HEK293 (cell line): ENCODE results near the gene MARCHF5.

Source experiments
- CTCF ChIA-PET: fragments of 350-600 bp; formaldehyde crosslinking; extraction: SDS; loops from one replicate; lab custom pipeline; 2021; ENCODE audit warnings: antibody characterized with exemption; lab: Yijun Ruan, JAX
- POLR2A ChIA-PET: fragments of 300-600 bp; formaldehyde crosslinking; extraction: SDS; loops from one replicate; lab custom pipeline; 2020; ENCODE audit warnings: antibody characterized with exemption, inconsistent platforms; lab: Yijun Ruan, JAX
- H3K27ac ChIP-seq: fragments of 200-500 bp; sonication (Bioruptor generic); 2 replicates; pipeline ENCODE4 v1.5.1; 2014; ENCODE audit warnings: low read depth, low read length, control low read depth, inconsistent platforms; ENCODE audit errors: extremely low read depth
- H3K36me3 ChIP-seq, 2 experiments: fragments of 200-500 bp in 1 of 2; sonication (Bioruptor generic) in 1 of 2; 1 replicate in 1 of 2; 2 replicates in 1 of 2; pipeline ENCODE4 v1.5.1; 2014 to 2017; ENCODE audit warnings: inconsistent platforms in 2 of 2, low read length in 2 of 2; ENCODE audit not compliant: control insufficient read depth in 2 of 2, insufficient read depth in 1 of 2
- H3K4me1 ChIP-seq: fragments of 200-500 bp; sonication (Bioruptor generic); 2 replicates; pipeline ENCODE4 v1.5.1; 2014; ENCODE audit warnings: mild to moderate bottlenecking, low read length, inconsistent platforms; ENCODE audit not compliant: control insufficient read depth, insufficient read depth
- H3K4me3 ChIP-seq: 2 replicates; pipeline ENCODE4 v1.5.1; 2011; ENCODE audit warnings: low read depth, mild to moderate bottlenecking, control low read depth, low read length, moderate library complexity
- H3K9me3 ChIP-seq: fragments of 200-500 bp; sonication (Bioruptor generic); 2 replicates; pipeline ENCODE4 v1.5.1; 2014; ENCODE audit warnings: low read depth, low read length, inconsistent platforms; ENCODE audit not compliant: control insufficient read depth, insufficient read depth
- IKZF3 ChIP-seq: fragments of 450-650 bp; IDR thresholded peaks from 2 replicates; pipeline ENCODE4 v1.5.0; 2018; ENCODE audit warnings: missing biosample characterization, mild to moderate bottlenecking, missing genetic modification characterization, moderate library complexity
- INSM2 ChIP-seq: fragments of 450-650 bp; formaldehyde crosslinking; IDR thresholded peaks from 2 replicates; pipeline ENCODE4 v1.5.1; 2016; ENCODE audit warnings: missing biosample characterization, missing genetic modification characterization
- KLF1 ChIP-seq: fragments of 450-650 bp; formaldehyde crosslinking; IDR thresholded peaks from 2 replicates; pipeline ENCODE4 v1.5.1; 2016; ENCODE audit warnings: missing biosample characterization, missing genetic modification characterization
- PRDM6 ChIP-seq: fragments of 450-650 bp; formaldehyde crosslinking; IDR thresholded peaks from 2 replicates; pipeline ENCODE4 v1.5.1; 2017; ENCODE audit warnings: missing biosample characterization, missing genetic modification characterization
- ZNF138 ChIP-seq: fragments of 450-650 bp; formaldehyde crosslinking; IDR thresholded peaks from 2 replicates; pipeline ENCODE4 v1.5.1; 2016; ENCODE audit warnings: missing biosample characterization, missing genetic modification characterization, borderline replicate concordance
- ZNF223 ChIP-seq: fragments of 450-650 bp; formaldehyde crosslinking; IDR thresholded peaks from 2 replicates; pipeline ENCODE4 v1.5.1; 2016; ENCODE audit warnings: missing biosample characterization, missing genetic modification characterization
- ZNF266 ChIP-seq: fragments of 450-650 bp; formaldehyde crosslinking; IDR thresholded peaks from 2 replicates; pipeline ENCODE4 v1.5.1; 2016; ENCODE audit warnings: missing biosample characterization, missing genetic modification characterization, low read depth
- ZNF280C ChIP-seq: fragments of 450-650 bp; formaldehyde crosslinking; IDR thresholded peaks from 2 replicates; pipeline ENCODE4 v1.5.1; 2016; ENCODE audit warnings: missing biosample characterization, missing genetic modification characterization
- ZNF362 ChIP-seq: fragments of 450-650 bp; formaldehyde crosslinking; IDR thresholded peaks from 2 replicates; pipeline ENCODE4 v1.5.1; 2016; ENCODE audit warnings: missing biosample characterization, missing genetic modification characterization
- ZNF404 ChIP-seq: fragments of 450-650 bp; formaldehyde crosslinking; IDR thresholded peaks from 2 replicates; pipeline ENCODE4 v1.5.1; 2017; ENCODE audit warnings: missing biosample characterization, missing genetic modification characterization
- ZNF510 ChIP-seq: fragments of 450-650 bp; formaldehyde crosslinking; IDR thresholded peaks from 2 replicates; pipeline ENCODE4 v1.5.1; 2018; ENCODE audit warnings: mild to moderate bottlenecking, missing genetic modification characterization, missing biosample characterization; ENCODE audit not compliant: insufficient replicate concordance
- ZNF600 ChIP-seq: fragments of 450-650 bp; formaldehyde crosslinking; IDR thresholded peaks from 2 replicates; pipeline ENCODE4 v1.5.1; 2016; ENCODE audit warnings: missing biosample characterization, missing genetic modification characterization
- ZNF792 ChIP-seq: fragments of 450-650 bp; formaldehyde crosslinking; IDR thresholded peaks from 2 replicates; pipeline ENCODE4 v1.5.1; 2016; ENCODE audit warnings: missing biosample characterization, missing genetic modification characterization
- ZSCAN4 ChIP-seq: fragments of 450-650 bp; formaldehyde crosslinking; IDR thresholded peaks from 2 replicates; pipeline ENCODE4 v1.5.1; 2017; ENCODE audit warnings: missing biosample characterization, missing genetic modification characterization

MARCHF5 gene

GRCh38 chr10:92304061-92304460 lies 13.1 kb downstream of the MARCHF5 start:
- H3K36me3 ChIP-seq = peaks cover 17% of the 10 kb centered on the region in 2 experiments
- peaks cover 2% of the 10 kb centered on the region; the same call in 1 of the 2 replicates for H3K4me1 ChIP-seq
- CTCF ChIA-PET = interaction anchor here (0.6 to 0.8 kb wide), 2 partner anchors 47 to 216 kb away, joined by 3 to 4 read pairs; no protein-coding TSS in a partner anchor
- H3K9me3 ChIP-seq = no peaks in the 10 kb centered on the region
- H3K4me3 ChIP-seq = no peak overlapping the region
- H3K27ac ChIP-seq = no peak overlapping the region
- TF ChIP-seq PRDM6 (peak; percentile 69), IKZF3 (tag by site-specific recombination) (0 out of 2 replicates have a peak, but pooled peaks have one; percentile 24), ZNF792 (tag by site-specific recombination) (no peak), INSM2 (tag by site-specific recombination) (no peak), ZSCAN4 (no peak), KLF1 (tag by site-specific recombination) (no peak), ZNF280C (no peak), ZNF600 (tag by site-specific recombination) (0 out of 2 replicates have a peak, but pooled peaks have one; percentile 26), ZNF266 (no peak)
- POLR2A ChIA-PET = interaction anchor here (1.4 kb wide), 1 partner anchor 14 kb away, joined by 8 read pairs; the partner anchor contains the start of genes CPEB3 and MARCHF5

- no peak overlapping the region for H3K4me3 ChIP-seq
- peaks cover 7 to 9% of the 10 kb centered on the region in 2 experiments for H3K36me3 ChIP-seq
- CTCF ChIA-PET = no interaction called here
- no peak overlapping the region for H3K27ac ChIP-seq
- POLR2A ChIA-PET = interaction anchor here (1.4 kb wide), 1 partner anchor 15 kb away, joined by 8 read pairs; the partner anchor contains the start of genes CPEB3 and MARCHF5
- H3K9me3 ChIP-seq = no peaks in the 10 kb centered on the region
- TF ChIP-seq ZNF404 (tag by site-specific recombination) (no peak), ZNF138 (tag by site-specific recombination) (no peak), ZNF223 (tag by site-specific recombination) (no peak), ZNF510 (tag by site-specific recombination) (no peak), ZNF362 (tag by site-specific recombination) (no peak)
- peaks cover 2% of the 10 kb centered on the region; the same call in 1 of the 2 replicates for H3K4me1 ChIP-seq
These were observed 14.4 kb downstream of the MARCHF5 start for GRCh38 chr10:92305133-92306072.
